GM18505 (cell line): ENCODE data around the gene FBXO4.
"Not testable (repeated sequence)": the region's sequence is repeated elsewhere in the genome, so short reads cannot be mapped to it uniquely, and the experiment has no call there.

ENCODE experiments used
- ATAC-seq: cut with Tn5 transposase; IDR thresholded peaks from one replicate; pipeline ENCODE4 v1.9.1; 2021; ENCODE audit not compliant: unreplicated experiment
- POLR2A ChIP-seq: IDR thresholded peaks from 4 replicates; pipeline ENCODE4 v1.6.1; 2011; ENCODE audit warnings: borderline replicate concordance; ENCODE audit not compliant: insufficient read depth, insufficient read length; ENCODE audit errors: extremely low read depth

The FBXO4 gene

DNA sequence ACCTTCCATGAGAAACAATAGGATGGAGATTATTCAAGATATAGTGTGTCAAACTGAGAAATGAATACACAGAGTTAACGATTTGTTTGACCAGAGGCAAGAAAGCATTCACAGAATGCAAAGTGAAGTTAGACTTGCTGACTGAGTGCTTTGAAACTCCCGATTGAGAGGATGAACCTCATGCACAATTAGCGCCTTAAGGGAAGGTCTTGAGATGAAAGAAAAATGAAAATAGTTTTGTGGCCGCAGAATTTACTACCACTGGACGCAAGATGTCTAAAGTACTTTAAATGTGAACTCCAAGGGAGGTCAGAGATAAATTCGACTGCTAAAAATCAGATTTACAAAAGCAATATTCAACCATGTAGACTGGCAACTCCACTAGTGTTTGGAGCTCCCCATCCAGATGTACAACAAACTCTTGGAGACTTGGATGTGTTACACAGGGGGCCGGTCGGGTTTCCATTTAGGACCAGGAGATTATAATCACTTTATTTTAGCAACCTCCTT lies 21.6 kb upstream of the FBXO4 start:
- no peak for TF ChIP-seq POLR2A
- ATAC-seq, result no peak

DNA sequence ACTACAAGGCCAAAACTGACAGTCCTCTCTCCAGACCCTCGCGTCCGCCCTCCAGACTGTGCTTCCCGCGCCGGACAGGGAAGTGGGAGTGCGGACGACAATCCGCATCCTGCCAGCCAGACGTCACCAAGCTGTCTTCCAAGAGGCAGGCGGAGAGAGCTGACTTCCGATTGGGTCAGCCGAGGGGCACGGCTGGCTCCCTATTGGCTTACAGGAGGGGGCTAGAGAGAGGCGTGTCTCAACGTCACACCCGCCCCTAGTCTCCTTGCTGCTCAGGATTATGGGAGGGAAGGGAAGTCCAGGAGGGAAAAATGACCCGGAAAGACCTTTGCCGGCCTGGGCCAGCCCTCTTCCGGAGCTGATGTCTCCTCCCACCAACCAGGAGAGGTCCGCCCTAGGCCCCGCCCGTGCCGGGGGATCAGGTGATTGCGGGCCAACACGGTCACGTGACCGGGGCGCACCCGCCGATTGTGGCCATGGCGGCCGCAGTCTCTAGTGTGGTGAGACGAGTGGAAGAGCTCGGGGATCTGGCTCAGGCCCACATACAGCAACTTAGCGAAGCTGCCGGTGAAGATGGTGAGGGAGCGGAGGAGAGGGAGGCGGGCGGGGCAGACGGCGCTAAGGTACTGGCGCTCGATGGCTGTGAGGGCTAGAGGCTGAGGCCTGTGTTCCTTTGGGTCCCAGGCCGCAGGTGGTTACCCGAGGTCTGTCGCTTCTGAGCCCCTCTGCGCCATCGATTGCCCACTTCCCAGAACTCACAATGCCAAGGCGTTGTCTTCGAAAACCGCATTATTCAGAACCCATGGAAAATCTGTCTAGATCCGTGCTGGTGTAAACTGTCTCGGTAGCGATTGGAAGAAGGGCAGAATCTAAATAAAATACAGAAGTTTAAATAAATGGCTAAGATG lies 20.9 kb upstream of the FBXO4 start, which contains the start of gene RIMOC1:
Gene RIMOC1 (plus strand): TSS at position 453 of the 908 bp plus-strand sequence. CDS start 24 bp downstream, at position 477.
- peak; percentile 98 for ATAC-seq
- TF ChIP-seq POLR2A, result peak; percentile 97

DNA sequence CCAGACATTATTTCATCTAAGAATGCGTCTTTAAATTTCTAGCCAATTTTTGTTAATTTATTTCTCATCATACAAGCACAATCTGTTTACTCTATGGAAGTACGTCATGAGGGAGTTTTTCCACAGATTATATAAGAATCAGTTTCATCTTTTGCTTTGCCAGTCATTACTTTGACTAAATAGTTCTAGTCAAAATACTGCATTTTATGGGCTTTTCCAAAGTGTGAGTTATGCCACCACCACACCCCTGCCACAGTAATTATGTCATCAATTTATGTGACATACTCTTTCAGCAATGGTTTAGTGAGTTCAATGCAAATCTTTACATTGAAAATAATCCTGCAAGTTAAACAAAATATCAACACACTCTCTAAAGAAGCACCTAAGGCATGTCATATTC lies 18.9 kb upstream of the FBXO4 start:
- no peak for TF ChIP-seq POLR2A
- ATAC-seq, result no peak

DNA sequence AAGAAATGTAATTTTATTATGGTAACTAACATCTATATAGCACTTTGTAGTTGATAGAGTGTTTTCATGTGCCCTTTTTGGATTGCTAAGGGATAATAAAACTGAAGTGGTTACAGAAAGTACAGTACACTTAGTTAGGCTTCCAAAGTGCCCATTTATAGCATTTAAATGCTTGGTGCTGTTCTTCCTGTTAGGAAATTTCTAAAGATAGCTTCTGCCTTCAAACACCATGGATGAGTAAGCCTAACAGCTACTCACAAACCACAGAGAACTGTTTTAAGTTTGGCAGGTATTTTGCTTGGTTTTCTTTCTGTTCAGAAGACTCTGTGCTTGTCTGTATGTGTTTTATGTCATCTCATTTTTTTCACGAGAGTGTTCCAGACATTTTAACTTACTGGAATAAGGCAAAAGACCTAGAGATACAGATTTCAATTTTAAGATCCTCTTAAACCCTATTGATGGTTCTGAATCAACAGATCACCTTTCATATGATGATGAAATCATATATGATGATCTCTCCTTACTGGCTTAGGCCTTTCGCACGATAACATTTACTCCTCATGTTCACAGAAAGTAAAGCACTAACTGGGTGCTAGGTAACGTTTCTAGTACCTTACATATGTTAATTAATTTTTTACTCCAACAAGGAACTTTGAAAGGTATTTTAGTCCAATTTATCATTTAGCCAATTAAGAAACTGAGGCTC lies 16.6 kb upstream of the FBXO4 start:
- ATAC-seq, result no peak
- TF ChIP-seq POLR2A, result no peak

DNA sequence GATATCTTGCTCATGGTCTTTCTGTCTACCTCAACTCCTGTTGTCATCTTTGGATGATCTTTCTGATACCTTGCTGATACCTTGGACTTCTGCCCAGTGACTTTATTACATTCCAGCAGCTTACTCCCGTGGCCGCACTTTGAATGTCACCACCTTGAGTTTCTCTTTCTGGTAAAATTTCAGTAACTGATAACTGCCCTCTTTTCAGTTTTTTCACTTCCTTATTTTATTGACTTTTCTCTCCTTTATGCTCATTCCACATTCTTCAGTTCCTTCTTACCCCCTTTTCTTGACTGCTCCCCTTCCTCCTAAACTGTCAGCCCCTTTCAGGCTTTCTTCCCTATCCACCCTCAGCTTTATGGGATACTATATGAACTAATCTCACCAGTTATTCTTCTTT lies 7.0 kb upstream of the FBXO4 start:
- no peak for TF ChIP-seq POLR2A
- peak; percentile 36 for ATAC-seq

DNA sequence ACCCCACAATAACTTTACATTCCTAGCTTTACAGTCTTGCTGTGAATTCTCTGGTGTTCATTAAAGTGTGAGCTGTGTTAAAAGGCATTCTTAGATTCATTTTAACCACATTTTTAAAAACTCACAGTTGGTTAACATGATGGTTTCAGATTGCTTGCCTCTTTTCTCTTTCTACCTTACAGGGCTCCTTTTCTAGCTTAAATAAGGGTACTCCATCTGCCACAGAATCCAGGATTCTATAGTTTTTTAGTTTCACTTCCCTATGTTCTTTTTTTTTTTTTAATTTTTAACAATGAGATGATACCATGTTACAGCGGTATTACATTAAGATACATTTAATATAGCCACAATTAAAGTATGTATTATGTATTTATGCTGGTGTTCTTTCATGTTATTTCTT lies 3.9 kb upstream of the FBXO4 start:
- no peak for TF ChIP-seq POLR2A
- ATAC-seq, result no peak

DNA sequence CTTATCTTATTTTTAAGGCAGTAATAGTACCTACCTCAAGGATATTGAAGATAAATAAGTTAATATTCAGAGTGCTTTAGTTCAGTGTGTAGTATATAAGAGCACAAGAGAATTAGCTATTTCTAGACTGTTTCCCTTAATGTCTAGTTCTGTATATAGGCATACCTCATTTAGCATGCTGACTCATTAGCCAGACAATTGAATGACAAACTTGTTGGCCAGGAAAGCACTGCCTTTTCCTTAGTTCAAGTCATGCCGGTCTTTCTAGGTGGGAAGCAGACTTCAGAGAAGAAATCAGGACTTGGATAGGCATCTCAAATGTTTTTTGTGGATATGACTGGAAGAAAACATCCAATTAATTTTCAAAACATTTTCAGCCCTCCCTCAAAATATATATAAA lies 3.2 kb upstream of the FBXO4 start:
- TF ChIP-seq POLR2A, result no peak
- ATAC-seq, result no peak

DNA sequence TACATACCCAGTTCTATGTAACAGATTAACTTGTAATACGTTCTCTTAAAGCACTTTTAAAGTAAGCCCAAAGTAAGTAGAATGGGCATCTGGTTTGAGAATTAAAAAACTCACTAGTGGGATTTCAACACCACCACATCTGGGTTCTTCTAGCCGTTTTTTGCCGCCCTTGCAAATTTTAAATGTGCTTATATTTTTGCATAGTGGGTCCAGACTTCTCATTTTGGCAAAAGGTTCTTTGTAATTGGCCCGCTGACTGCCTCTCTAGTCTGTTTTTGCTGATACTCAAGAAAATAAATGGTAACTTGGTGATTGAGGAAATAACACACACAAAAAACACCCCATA lies 582 bp upstream of the FBXO4 start:
- ATAC-seq, result no peak
- no peak for TF ChIP-seq POLR2A

DNA sequence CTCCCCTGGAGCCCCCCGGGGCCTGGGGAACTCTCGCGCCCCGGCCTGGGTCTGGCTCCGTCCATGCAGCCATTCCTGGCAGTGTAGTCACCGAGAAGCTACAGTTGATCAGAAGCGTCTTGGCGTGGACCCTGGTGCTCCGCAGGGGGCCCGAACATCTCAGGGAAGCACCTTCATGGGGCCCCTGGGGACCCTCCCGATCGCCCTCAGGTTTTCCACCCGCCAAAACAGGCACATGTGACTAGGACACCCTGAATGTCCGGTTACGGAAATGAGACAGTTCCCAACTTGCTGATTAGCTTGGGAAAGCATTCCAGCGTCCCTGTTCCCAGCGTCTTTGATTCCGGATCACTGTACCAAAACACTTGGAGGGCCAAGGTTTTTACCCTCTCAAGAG lies 472 bp downstream of the FBXO4 start:
- peak; percentile 39 for ATAC-seq
- no peak for TF ChIP-seq POLR2A

DNA sequence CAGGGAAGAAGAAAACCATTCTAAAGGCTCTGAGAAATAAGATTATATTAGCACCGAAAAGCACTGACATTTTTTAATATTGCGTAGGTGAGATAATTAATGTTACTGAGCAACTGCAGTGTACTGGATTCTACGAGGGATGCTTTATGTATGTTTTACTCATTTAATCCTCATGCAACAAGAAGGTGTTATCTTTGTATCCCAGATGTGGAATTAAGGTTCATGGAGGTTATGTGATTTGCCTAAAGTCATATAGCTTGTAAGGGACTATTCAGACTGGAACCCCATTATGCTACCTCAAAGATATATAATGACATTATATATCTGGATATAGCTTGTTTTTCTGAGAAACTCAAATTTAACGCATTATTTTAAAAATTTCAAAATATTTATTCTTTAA lies 2.5 kb downstream of the FBXO4 start:
- ATAC-seq, result no peak

DNA sequence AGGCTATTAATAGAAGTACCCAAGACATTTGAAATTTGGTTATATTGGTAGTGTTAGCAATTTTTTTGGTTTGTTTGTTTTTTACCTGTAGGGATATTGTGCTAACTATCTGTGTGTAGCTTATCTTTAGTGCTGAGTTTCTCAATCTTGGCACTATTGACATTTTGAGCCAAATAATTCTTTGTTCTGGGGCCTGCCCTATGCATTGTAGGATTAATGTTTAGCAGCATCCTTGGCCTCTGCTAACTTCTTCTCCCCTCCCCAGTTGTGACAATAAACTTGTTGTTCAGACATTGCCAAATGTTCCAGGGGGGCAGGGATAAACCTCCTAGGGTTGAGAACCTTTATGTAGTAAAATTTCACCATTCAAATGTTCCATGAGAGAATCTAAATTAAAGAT lies 4.0 kb downstream of the FBXO4 start:
- ATAC-seq, result no peak
- no peak for TF ChIP-seq POLR2A

More for the DNA sequence above, 2.5 kb downstream of the FBXO4 start:
- TF ChIP-seq POLR2A, result no peak

DNA sequence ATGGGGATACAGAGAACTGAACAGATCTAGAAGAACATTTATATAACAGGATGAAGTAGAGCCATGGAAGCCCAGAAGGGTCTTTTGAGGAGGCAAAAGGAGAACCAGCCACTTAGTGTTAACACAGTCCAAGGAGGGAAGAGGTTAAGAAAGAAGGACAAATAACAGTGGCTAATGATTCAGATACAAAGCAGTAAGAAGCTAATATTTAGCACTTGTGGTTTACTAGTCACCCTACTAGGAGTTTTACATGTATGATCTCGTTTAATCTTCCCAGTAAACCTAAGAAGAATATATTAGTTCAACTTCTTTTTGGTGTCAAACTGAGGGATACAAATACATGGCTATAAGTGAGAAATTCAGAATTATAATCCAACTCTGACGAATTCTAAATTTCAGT lies 7.7 kb downstream of the FBXO4 start:
- no peak for ATAC-seq

DNA sequence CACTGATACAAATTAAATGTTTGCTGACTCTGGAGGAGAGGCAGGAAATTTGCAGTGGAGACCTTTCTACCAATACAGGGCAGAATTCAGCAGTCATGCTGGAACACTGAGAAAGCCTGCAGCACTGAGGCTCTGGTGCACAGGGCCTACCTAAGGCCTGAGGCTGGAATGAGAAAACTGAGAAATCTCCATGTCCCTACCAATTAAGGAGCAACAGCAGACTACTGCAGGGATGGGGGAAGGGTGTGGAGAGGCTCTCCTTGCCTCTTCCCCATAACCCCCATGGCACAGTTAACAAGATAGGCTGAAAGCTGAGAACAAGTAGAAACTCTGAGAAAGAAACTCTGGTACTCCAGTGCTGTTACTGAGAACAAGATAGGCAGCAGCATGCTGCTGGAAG lies 10.5 kb downstream of the FBXO4 start:
- no peak for TF ChIP-seq POLR2A
- ATAC-seq, result no peak

More for the DNA sequence above, 7.7 kb downstream of the FBXO4 start:
- TF ChIP-seq POLR2A, result no peak

DNA sequence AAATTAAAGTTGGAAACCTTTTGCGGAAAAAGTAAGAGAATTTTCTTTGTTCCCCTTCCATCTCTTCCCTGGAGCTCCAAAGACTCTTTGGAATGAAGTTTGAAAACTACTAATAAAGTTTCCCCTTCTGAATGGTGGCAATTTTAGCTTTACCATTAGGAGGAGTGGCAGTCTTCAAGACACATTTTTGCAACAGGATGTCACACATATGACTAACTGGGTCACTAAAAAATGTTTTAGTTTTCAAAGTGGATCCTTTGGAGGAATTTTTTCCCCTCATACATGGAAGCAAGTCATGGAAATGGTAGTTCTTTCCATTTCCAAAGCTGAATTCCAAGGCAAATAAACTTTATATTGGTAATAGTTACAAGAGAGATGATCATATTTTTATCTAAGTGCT lies 15.6 kb downstream of the FBXO4 start:
- TF ChIP-seq POLR2A, result no peak
- ATAC-seq, result no peak

DNA sequence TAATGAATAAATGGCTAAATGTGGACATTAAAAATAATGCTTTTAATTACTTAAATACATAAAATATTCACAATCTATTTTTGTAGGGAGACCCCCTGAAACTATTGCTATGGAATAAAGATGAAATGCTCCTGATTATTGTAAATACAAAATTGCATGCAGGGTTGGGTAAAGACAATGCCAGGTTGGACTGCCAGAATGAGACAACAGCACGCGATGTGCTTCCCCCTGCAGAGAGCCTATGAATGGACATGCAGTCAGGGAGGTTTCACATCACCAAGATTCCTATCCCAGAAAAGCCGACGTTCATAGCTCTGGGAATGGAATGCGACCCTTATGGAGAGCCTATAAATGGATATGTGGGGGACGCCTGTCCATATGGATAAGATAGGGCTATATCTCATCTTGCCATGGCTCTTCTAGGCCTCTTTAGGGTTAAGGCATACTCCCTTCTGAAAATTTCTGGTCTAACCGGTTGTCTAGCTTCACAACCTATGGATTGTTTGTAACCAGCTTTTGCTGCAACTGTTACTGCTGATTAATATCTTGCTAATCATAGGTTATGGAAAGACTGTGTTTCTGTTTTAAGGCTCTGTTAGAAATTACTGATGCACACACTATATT lies 20.4 kb downstream of the FBXO4 start:
- not testable (repeated sequence) for ATAC-seq
